Panc1 (cell line): ENCODE measurements around the gene SLC35F4. TPM values are rescaled to one million over a fixed set of nuclear protein-coding genes. Genes with fewer than 3 reads are reported as not detected.

Source experiments
- ATAC-seq: fragments of 200-7000 bp; cut with Tn5 transposase; 2 replicates; pipeline ENCODE4 v1.9.1; 2020; ENCODE audit warnings: mild to moderate bottlenecking, moderate library complexity
- BruUV-seq: library from RNA; stranded (reverse); fragments of 400-500 nt; replicated peaks from 2 replicates; lab custom pipeline; 2021; lab: Mats Ljungman, UMichigan
- CTCF ChIA-PET: fragments of 300-600 bp; sonication (Branson Sonifier 250); formaldehyde crosslinking; loops from one replicate; lab custom pipeline; 2022; ENCODE audit warnings: antibody characterized with exemption; lab: Charles Lee
- POLR2A ChIA-PET: fragments of 300-600 bp; sonication (Branson Sonifier 250); formaldehyde crosslinking; loops from one replicate; lab custom pipeline; 2022; ENCODE audit warnings: antibody characterized with exemption; lab: Charles Lee
- DNase-seq: peaks from one replicate; pipeline ENCODE4 v3.0.0-alpha.2; 2010; ENCODE audit warnings: low read depth, low spot score
- H3K27ac ChIP-seq: 2 replicates; pipeline ENCODE4 v1.5.1; 2011; ENCODE audit warnings: mild to moderate bottlenecking, low read length, inconsistent platforms
- H3K27me3 ChIP-seq: fragments of 200-500 bp; sonication (Bioruptor generic); 2 replicates; pipeline ENCODE4 v1.6.0; 2014; ENCODE audit warnings: low read length, inconsistent platforms; ENCODE audit not compliant: control insufficient read depth, insufficient read depth
- H3K36me3 ChIP-seq: fragments of 200-500 bp; sonication (Bioruptor generic); 2 replicates; pipeline ENCODE4 v1.5.1; 2014; ENCODE audit warnings: inconsistent platforms, mild to moderate bottlenecking, low read length, moderate library complexity; ENCODE audit not compliant: control insufficient read depth, insufficient read depth
- H3K4me1 ChIP-seq: 2 replicates; pipeline ENCODE4 v1.5.1; 2011; ENCODE audit warnings: inconsistent platforms, mild to moderate bottlenecking, low read length, moderate library complexity; ENCODE audit not compliant: control insufficient read depth, insufficient read depth
- H3K4me3 ChIP-seq, 2 experiments: 2 replicates each; pipeline ENCODE4 v1.5.1; 2011 to 2012; ENCODE audit warnings: low read depth in 2 of 2, low read length in 2 of 2, mild to moderate bottlenecking in 2 of 2, inconsistent platforms in 1 of 2, moderate library complexity in 1 of 2
- H3K9me3 ChIP-seq: fragments of 200-500 bp; sonication (Bioruptor generic); 2 replicates; pipeline ENCODE4 v1.5.1; 2014; ENCODE audit warnings: low read depth, mild to moderate bottlenecking, inconsistent platforms, low read length, moderate library complexity; ENCODE audit not compliant: control insufficient read depth, insufficient read depth
- POLR2AphosphoS5 ChIP-seq: IDR thresholded peaks from 2 replicates; pipeline ENCODE4 v1.6.1; 2012; ENCODE audit warnings: mild to moderate bottlenecking, low read depth, low read length, moderate library complexity
- REST ChIP-seq, 2 experiments: IDR thresholded peaks; 2 replicates each; pipeline ENCODE4 v1.6.1; 2011 to 2012; ENCODE audit warnings: low read depth in 2 of 2, control low read depth in 1 of 2, low read length in 1 of 2, mild to moderate bottlenecking in 1 of 2, moderate library complexity in 1 of 2; ENCODE audit not compliant: insufficient read depth in 1 of 2
- SIN3A ChIP-seq: IDR thresholded peaks from 2 replicates; pipeline ENCODE4 v1.6.1; 2012; ENCODE audit warnings: low read depth, mild to moderate bottlenecking, low read length, moderate library complexity, borderline replicate concordance; ENCODE audit not compliant: insufficient read depth
- TCF7L2 ChIP-seq: IDR thresholded peaks from 2 replicates; pipeline ENCODE4 v1.6.1; 2011; ENCODE audit warnings: mild to moderate bottlenecking, low read depth, low read length, inconsistent platforms
- in situ Hi-C: cut with HindIII; loops from 2 replicates; pipeline ENCODE4 v1.10.0; 2016; ENCODE audit warnings: low sequenced_read_pairs, low pct_unique_long_range_greater_than_20kb
- intact Hi-C: fragments of 100-400 bp; cut with micrococcal nuclease; formaldehyde crosslinking; loops from one replicate; pipeline ENCODE4 v1.10.0; 2022; ENCODE audit not compliant: unreplicated experiment
- total RNA-seq: library from RNA; stranded (reverse); gene quantifications from one replicate; pipeline ENCODE4 v1.2.1, GENCODE V29; 2021; ENCODE audit not compliant: unreplicated experiment
- TF ChIP-seq, protein P1 (sequence below): fragments of 450-650 bp; IDR thresholded peaks from 2 replicates; pipeline ENCODE4 v1.5.1; 2017; ENCODE audit warnings: mild to moderate bottlenecking

The SLC35F4 gene
- total RNA-seq, 1 experiment from 2014 or later: not detected

DNA sequence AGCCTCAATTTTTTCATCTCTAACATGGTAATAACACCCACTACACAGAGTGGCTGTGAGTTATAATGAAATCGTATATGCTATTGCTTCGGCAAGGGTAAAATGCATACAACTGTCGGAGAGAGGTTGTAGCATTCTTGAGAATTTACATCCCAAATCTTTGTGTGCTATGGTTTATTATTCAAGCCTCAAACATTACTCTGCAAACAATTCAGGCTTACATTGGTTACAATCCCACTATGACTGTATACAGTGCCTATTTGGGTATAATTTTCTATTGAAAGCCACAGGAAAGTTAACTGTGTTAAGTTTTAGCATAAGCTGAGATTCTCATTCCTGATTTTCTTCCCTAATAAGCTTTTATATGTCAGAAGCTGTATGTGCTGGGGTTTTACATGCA is 20.6 kb downstream of the SLC35F4 start:
- H3K4me1 ChIP-seq: peaks cover 8% of the 10 kb centered on the region
- intact Hi-C loops: no loop called here
- H3K9me3 ChIP-seq: no peaks in the 10 kb centered on the region
- ATAC-seq (no peak), DNase-seq (no peak)
- H3K27ac ChIP-seq: peak overlapping the region; percentile 65; the same call in 1 of the 2 replicates
- H3K27me3 ChIP-seq: no peaks in the 10 kb centered on the region
- no peaks in the 10 kb centered on the region for H3K36me3 ChIP-seq
- H3K4me3 ChIP-seq: no peak overlapping the region
- TF ChIP-seq POLR2AphosphoS5 (no peak), REST (IDR thresholded peaks at IDR 0.05; ENCODE audit: insufficient read depth in 1 of 2, low read depth in 2 of 2, low read length in 1 of 2) (no peak), TCF7L2 (no peak)
- TF ChIP-seq, protein P1, sequence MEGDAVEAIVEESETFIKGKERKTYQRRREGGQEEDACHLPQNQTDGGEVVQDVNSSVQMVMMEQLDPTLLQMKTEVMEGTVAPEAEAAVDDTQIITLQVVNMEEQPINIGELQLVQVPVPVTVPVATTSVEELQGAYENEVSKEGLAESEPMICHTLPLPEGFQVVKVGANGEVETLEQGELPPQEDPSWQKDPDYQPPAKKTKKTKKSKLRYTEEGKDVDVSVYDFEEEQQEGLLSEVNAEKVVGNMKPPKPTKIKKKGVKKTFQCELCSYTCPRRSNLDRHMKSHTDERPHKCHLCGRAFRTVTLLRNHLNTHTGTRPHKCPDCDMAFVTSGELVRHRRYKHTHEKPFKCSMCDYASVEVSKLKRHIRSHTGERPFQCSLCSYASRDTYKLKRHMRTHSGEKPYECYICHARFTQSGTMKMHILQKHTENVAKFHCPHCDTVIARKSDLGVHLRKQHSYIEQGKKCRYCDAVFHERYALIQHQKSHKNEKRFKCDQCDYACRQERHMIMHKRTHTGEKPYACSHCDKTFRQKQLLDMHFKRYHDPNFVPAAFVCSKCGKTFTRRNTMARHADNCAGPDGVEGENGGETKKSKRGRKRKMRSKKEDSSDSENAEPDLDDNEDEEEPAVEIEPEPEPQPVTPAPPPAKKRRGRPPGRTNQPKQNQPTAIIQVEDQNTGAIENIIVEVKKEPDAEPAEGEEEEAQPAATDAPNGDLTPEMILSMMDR: no peak
- no TSS peak for BruUV-seq
- POLR2A ChIA-PET: no interaction called here
- in situ Hi-C loops: no loop called here
- CTCF ChIA-PET: interaction anchor here (0.5 kb wide), 1 partner anchor 112 kb away, joined by 4 read pairs; no protein-coding TSS in a partner anchor

- TF ChIP-seq POLR2AphosphoS5 (no peak), SIN3A (no peak), TCF7L2 (no peak), REST (IDR thresholded peaks at IDR 0.05; ENCODE audit: insufficient read depth in 1 of 2, low read depth in 2 of 2, low read length in 1 of 2) (no peak)
- TF ChIP-seq, protein P1: no peak
- H3K9me3 ChIP-seq: no peaks in the 10 kb centered on the region
- ChIA-PET CTCF (no interaction called here), POLR2A (no interaction called here)
- no peak for DNase-seq
- peaks cover 16% of the 10 kb centered on the region for H3K4me1 ChIP-seq
- no TSS peak for BruUV-seq
- H3K27me3 ChIP-seq: no peaks in the 10 kb centered on the region
- no peaks in the 10 kb centered on the region for H3K36me3 ChIP-seq
- intact Hi-C loops: no loop called here
- peak overlapping the region; percentile 57 for H3K27ac ChIP-seq
- no peak overlapping the region for H3K4me3 ChIP-seq
- in situ Hi-C loops: no loop called here
- ATAC-seq: no peak
Measured at GRCh38 chr14:57837267-57837666, 28.6 kb downstream of the SLC35F4 start.
